Posterior cingulate gyrus (tissue), 11 donors: ENCODE results near the gene BBS5.
A peak's percentile ranks its signal among the peaks of the same experiment; 100 is the strongest.
"Not testable (repeated sequence)": the region's sequence is repeated elsewhere in the genome, so short reads cannot be mapped to it uniquely, and the experiment has no call there.

ENCODE experiments used
- DNase-seq, 10 donors: peaks; one replicate each; pipeline versions ENCODE4 v3.0.0 to v3.0.0-alpha.2; 2020 to 2021; ENCODE audit warnings: mixed read lengths in 3 of 10
- intact Hi-C: fragments of 100-400 bp; cut with DNase I; formaldehyde crosslinking; loops from one replicate; pipeline ENCODE4 v1.15.1; 2023

Gene BBS5

DNA sequence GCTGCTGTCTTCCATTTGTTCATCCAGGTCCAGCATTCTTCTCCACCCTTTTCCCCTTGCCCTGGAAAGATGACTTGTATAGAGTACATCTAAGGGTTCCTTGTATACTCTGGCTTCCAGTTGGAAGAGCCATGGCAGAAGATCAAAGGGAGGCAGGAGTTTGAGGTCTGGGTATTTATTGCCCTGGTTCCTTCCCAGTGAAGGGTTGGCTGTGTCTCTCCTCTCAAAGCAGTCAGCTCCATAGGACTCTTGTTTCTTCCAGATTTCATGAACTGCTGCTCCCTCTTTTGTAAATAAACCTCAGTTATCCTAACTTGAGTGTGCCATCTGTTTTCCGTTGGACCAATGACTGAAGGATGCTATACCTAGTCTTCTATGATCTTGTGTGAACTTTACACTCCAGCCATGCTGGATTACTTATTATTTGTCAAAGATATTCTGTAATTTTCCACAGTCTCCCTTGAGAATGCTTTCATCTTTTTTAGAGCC lies 6.4 kb downstream of the BBS5 start:
- DNase-seq = no peak
- intact Hi-C loops = no loop called here

DNA sequence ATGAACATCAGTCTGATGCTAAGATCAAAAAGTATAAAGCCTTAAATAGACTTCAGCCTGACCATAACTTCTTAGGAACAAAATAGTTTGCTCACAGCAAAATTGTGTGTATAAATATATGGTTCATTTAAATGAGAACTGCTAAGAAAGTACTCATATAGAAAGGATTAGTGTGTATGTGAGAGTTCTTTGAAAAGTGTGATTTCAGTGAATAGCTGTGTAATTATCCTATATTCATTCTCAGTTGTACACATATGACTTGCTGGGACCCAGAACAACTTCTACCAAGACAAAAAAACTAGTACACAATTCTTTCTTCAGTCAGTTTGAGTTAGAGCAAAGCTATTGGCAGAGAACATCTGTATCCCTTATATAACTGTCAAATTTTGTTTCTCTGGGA lies 7.2 kb downstream of the BBS5 start:
- DNase-seq = no peak
- intact Hi-C loops = no loop called here

DNA sequence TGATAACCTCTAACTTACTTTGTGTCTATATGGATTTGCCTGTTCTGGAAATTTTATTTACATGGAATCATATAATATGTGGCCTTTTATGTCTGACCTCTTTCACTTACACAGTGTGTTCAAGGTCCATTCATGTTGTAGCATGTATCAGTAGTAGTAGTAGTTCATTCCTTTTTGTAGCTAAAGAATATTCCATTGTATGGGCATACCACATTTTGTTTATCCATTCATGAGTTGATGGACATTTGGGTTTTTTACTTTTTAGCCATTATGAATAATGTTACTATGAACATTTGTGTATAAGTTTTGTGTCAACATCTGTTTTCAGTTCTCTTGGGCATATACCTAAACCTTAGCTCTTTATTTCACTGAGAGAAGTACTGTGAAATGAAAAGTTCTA lies 11.5 kb downstream of the BBS5 start:
- intact Hi-C loops = no loop called here
- DNase-seq = no peak

DNA sequence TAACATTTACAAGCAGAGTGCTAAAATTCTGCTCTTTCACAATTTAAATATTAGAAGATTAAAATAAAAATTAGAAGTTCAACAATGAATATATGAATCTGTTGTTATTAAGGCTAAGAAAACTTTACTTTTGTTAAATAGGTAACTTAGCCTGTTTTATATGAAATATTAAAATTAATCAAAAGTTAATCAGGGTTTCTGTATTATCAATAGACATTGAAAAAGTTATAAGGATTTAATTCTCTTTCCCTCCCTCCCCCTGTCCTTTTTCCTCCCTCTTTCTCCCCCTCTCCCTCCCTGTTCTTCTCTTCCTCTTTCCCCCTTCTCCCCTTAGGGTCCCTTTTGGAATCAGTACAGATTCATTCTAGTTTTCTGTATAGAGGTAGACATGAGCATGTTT lies 12.1 kb downstream of the BBS5 start:
- no peak for DNase-seq
- intact Hi-C loops = no loop called here

DNA sequence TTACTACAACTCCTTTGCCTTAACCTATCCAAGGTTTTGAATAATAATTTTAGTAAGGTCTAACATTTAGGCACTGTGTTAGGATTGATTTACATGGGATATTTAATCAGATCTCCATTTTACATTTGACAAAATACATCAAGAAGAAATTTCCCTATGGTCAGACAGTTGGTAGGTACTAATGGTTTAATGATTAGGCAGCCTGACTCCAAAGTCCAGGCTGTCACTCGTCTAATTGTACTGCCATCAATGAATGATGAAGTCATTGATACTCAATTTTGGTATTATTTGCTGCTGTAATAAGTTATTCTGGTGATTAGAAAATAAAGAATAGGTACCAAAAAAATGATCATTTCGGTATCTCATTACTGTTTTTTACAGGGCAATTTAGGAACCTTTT lies 14.1 kb downstream of the BBS5 start:
- intact Hi-C loops = no loop called here
- DNase-seq = no peak

DNA sequence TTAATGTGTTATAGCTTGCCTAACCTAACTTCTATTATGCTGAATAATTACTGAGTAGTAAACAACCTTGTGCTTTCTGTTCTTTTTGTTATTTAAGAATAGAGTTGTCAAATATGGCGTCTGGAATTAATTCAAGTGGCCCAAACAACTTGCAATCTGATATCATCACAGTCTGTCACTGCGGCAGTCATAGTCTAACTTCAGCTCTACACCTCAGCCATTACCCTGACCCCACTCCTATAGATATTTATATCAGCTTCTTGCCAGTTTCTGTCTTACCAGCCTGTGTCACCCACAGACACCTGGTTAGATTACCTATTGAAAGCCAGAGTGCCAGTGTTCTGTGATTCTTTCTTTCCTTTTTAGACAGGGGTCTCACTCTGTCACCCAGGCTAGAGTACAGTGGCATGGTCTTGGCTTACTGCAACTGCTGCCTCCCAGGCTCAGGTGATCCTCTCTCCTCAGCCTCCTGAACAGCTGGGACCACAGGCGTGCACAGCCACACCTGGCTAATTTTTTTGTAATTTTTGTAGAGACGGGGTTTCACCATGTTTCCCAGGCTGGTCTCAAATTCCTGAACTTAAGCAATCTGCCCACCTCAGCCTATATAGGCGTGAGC lies 16.1 kb downstream of the BBS5 start:
- intact Hi-C loops = no loop called here
- no peak for DNase-seq

DNA sequence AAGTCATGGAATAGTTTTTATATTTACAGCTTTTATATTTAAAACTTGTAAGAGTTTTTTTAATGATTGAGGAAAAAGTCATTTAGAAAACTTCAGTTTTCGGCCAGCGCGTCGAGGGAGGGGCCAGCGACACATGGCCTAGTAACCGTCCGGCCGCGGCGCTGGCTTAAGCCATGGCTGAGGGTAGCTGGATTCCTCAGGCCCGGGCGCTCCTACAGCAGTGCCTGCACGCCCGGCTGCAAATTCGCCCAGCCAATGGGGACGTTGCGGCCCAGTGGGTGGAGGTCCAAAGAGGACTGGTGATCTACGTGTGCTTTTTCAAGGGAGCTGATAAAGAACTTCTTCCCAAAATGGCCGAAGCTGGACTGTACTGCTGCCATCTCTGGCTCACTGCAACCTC lies 25.4 kb downstream of the BBS5 start:
- intact Hi-C loops = no loop called here
- DNase-seq = peak in 1 of 10 donors; percentile 77

DNA sequence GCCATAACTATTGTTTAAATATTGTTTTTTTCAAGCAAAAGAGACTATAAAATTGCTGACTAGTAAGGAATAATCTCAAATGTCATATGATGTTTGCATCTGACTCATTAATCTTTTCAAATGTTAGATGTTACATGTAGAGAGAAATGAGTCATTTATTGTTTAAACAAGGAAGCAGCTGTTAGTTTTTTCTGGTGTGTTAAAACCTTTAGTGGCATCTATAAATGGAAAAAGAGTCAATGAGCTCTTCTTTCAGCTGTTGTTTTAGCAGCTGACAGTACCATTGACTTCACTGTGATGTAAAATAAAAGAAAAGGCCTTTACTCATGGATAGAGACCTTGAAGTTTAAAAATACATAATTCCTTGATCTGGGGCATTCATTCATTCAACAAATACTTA lies 28.4 kb downstream of the BBS5 start:
- DNase-seq = no peak
- intact Hi-C loops = no loop called here

DNA sequence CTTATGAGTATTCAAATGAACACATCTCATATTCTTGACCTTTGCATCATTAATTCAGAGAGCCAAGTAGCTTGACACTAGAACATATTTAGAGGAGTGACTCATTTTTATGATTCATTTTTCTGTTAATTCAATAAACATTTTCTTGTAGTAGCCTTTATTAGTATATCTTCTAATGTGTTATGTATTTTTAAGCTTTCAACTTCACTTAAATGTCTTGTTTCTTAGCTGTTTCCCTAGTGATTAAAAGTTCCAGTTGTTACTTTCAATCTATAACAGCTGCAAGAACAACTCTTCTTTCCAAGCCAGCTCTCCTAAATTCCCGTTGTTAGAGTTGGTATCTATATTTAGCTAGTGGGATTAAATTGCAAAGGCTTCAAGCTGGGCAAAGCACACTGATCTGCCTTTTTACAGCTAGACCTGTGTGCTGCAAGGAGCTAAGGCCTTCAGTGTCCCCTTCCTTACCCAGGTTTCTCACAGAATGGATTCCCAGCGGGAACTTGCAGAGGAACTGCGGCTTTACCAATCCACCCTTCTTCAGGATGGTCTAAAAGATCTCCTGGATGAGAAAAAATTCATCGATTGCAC lies 30.1 kb downstream of the BBS5 start, which contains the start of gene KLHL41:
Gene KLHL41 (plus strand): TSS at position 405 of the 588 bp plus-strand sequence. CDS start 77 bp downstream, at position 482.
- DNase-seq = no peak
- intact Hi-C loops = no loop called here

DNA sequence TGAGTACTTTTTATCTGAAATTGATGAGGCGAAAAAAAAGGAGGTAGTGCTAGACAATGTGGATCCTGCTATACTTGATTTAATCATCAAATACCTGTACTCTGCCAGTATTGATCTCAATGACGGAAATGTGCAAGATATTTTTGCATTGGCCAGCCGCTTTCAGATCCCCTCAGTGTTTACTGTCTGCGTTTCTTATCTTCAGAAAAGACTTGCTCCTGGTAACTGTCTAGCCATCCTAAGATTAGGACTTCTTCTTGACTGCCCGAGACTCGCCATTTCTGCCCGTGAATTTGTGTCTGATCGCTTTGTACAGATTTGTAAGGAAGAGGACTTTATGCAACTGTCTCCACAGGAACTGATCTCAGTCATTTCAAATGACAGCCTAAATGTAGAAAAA lies 30.7 kb downstream of the BBS5 start:
- intact Hi-C loops = no loop called here
- no peak for DNase-seq

DNA sequence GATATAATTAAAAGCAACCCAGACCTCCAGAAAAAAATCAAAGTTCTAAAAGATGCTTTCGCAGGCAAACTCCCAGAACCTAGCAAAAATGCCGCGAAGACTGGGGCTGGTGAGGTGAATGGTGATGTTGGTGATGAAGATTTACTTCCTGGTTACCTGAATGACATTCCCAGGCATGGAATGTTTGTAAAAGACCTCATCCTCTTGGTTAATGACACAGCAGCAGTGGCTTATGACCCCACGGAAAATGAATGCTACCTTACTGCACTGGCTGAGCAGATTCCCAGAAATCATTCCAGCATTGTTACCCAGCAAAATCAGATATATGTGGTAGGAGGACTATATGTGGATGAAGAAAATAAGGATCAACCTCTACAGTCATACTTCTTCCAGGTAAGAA lies 31.2 kb downstream of the BBS5 start:
- DNase-seq = no peak
- intact Hi-C loops = no loop called here

DNA sequence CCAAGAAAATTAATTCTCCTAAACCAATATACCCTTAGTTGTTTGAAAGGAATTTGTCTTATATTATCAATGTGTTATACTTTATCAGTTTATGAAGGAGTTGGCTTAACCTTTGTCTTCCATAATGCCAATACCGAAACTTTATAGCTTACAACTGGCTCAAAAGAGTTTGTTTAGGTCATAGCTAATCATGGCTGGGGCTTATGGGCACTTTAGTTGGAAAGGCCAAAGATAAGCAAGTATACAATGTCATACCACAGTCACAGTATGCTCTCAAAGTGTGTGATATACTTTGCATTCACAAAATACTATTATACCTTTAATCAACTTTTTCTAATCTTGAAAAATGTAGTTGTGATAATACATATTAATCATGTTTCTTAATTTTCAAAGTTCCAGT lies 32.5 kb downstream of the BBS5 start:
- no peak for DNase-seq
- intact Hi-C loops = no loop called here

DNA sequence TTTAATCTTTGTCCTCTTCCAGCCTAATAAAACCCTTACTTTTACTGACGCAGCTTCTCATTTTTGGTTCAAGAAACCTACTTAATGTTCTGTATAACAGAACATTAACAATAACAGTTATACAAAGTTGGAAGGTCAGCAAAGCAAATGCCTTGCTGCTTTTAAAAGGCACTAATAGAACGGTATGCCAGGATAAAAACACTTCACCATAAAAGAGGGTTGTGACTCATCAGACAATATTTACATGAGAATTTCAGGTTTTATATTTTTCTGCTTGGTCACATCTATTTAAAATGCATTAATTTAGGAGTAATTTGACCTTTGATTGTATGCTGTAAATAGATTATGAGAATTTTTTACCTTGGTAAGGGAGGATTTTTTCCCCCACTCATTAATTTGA lies 33.2 kb downstream of the BBS5 start:
- intact Hi-C loops = no loop called here
- no peak for DNase-seq

DNA sequence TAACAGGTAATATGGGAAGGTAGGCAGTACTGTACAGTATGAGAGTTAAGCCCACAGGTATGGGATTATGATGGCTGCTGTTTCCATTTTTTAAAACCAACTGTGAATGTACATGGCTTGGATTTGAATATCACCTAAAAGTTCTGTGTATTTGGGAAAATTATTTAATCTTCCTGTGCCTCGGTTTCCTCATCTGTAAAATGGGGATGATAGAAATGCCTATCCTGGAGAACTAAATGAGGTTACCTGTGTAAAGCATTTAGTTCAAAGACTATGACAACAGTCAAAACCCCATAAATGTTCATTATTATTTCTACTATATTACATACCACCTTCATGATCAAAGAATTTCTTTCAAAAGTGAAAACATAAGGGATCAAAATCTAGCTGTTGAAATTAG lies 33.8 kb downstream of the BBS5 start:
- DNase-seq = no peak
- intact Hi-C loops = no loop called here

DNA sequence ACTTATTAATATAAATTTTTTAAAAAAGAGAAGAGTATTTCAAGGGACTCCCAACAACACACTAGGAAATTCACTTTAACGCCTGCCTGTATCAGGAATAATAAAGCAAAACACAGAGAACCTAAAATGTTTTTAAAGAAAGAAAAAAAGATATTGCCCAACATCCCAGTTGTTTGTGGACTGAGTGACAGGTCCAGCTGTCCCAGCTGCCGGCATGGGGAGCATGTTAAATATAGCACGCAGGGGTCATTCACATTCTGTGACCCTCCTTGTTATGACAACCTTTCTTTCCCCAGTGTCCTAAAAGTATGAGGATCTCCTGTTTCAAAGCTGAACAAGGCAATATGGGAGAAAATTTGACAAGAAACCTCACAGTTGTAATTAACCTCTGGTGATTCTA lies 34.6 kb downstream of the BBS5 start:
- DNase-seq = no peak
- intact Hi-C loops = no loop called here

DNA sequence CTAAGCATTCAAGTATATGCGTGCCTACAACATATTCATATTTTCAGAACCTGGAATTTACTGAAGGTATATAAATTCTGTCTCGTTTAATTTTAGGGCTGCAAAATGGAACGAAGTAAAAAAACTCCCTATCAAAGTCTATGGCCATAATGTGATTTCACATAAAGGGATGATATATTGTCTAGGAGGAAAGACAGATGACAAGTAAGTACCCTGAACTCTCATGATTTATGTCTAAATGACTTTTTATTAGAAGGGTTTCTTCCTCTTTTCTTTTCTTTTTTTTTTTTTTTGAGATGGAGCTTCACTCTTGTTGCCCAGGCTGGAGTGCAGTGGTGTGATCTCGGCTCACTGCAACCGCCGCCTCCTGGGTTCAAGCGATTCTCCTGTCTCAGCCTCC lies 35.5 kb downstream of the BBS5 start:
- DNase-seq, intact Hi-C loops: not testable (repeated sequence)

DNA sequence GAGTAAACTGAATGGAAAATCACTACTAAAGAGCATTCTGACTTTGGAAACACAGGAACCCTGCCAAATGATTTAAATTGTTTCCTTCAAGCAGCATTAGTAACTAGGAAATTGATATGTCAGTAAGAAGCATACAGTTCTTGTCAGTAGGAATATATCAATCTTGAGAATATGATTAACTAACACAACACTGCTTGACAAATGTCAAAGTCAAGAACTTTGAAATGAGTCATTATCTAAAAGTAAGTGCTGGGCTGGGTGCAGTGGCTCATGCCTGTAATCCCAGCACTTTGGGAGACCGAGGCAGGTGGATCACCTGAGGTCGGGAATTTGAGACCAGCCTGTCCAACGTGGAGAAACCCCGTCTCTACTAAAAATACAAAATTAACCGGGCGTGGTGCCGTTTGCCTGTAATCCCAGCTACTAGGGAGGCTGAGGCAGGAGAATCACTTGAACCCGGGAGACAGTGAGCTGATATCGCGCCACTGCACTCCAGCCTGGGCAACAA lies 37.2 kb downstream of the BBS5 start:
- intact Hi-C loops, DNase-seq: not testable (repeated sequence)

DNA sequence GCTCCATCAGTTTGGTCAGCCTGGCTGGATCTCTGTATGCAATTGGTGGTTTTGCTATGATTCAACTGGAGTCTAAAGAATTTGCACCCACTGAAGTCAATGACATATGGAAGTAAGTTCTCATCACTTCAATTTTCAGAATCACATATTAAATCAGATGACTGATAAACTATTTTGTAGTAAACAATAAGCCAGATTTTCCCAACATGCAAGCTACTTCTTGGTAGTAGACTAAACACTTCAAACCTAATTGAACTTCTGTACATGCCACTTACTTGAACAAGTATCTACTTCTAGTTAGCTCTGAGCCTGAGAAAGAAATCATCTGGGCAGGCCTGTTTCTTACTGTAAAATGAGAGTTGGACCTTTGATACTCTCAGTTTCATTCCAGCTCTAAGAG lies 41.6 kb downstream of the BBS5 start:
- no peak for DNase-seq
- intact Hi-C loops = no loop called here

DNA sequence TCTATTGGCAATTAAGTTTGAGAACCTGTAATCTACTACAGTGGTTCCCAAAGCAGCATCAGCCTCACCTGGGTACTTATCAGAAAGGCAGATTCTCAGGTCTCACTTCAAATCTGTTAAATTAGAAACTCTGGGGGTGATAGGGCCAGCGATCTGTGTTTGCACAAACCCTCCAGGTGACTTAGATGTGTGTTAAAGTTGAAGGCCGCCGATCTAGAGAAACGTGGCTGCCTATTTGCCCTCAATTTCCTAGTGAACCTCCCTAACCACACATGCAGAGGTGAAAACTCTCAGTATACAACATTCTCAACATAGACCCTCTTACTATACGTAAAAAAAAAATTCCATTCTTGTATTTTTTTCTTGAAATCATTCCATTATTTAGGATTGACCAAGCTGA lies 44.4 kb downstream of the BBS5 start:
- intact Hi-C loops = no loop called here
- no peak for DNase-seq

DNA sequence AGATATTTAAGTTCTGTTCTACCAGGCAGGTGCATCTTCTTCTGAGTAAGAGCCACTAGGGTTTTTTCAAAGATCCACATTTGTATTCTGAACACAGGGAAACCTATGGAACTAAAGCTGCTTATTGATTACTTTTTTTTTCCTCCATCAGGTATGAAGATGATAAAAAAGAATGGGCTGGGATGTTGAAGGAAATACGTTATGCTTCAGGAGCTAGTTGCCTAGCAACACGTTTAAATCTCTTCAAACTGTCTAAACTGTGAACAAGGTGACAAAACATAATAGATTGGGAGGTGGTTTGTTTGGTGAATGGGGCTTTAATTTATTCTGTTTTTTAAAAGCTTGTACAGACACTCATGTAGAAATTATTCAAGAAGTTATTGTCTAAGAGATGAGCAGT lies 46.1 kb downstream of the BBS5 start:
- intact Hi-C loops = no loop called here
- DNase-seq = no peak

DNA sequence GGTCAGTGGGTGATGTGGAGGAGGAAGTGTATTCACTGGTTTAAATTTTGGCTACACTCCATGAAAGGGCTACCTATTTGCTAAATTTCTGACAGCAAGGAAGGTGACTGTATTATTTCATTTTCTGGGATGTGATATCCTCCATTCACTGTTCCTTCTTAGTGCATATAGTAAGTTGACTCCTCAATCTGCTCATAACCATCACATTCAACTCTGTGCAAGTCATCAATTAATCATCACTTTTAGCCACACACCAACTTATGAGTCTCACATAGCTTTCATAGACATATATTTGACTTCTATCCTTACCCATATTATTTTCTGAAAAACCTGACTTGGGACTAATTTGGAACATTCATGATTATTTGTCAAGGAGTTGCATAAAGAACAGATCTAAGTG lies 47.2 kb downstream of the BBS5 start:
- no peak for DNase-seq
- intact Hi-C loops = no loop called here

DNA sequence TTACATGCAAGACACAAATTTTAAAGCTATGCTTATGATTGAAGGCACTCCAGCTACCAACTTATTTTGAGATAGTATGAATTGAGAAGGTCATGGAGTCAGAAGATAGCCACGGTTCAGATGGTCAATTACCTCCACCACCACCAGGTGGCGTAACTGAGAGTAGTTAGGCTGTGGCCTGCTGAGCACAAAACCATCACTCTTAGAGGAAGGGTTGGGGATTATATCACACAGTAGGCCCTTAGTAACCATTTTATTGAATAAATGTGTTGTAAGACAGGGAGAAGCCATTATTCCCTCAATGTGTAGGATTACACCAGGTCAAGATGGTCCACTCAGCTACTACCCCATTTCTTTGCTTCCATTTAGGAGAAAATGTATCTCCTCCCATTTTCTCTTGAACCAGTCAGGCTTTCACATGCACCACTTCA lies 49.0 kb downstream of the BBS5 start:
- DNase-seq = peak in 5 of 10 donors; percentile 39 to 86 (median 60)
- intact Hi-C loops = no loop called here
